DOHH2 (cell line): ENCODE results near the gene CAPG.

Source experiments
- H3F3A ChIP-seq: fragments of 200-600 bp; sonication (generic), shearing (Covaris generic); 2 replicates; pipeline ENCODE4 v1.6.0; 2016; ENCODE audit warnings: antibody characterized with exemption, mild to moderate bottlenecking; ENCODE audit not compliant: control insufficient read depth, insufficient read depth
- H3K27ac ChIP-seq: fragments of 200-600 bp; sonication (generic); 2 replicates; pipeline ENCODE4 v1.5.1; 2014; ENCODE audit warnings: low read depth, mild to moderate bottlenecking, low read length, moderate library complexity
- H3K27me3 ChIP-seq: fragments of 200-600 bp; sonication (generic); 2 replicates; pipeline ENCODE4 v1.6.1; 2014; ENCODE audit warnings: mild to moderate bottlenecking, low read length, mixed read lengths; ENCODE audit not compliant: control insufficient read depth
- H3K36me3 ChIP-seq: fragments of 200-600 bp; sonication (generic); 2 replicates; pipeline ENCODE4 v1.6.1; 2014; ENCODE audit warnings: mild to moderate bottlenecking, low read length, moderate library complexity, mixed read lengths; ENCODE audit not compliant: control insufficient read depth
- H3K4me1 ChIP-seq: fragments of 200-600 bp; sonication (generic); 2 replicates; pipeline ENCODE4 v1.6.1; 2014; ENCODE audit warnings: mild to moderate bottlenecking, low read length, mixed read lengths; ENCODE audit not compliant: control insufficient read depth
- H3K4me2 ChIP-seq: fragments of 200-600 bp; sonication (generic); 2 replicates; pipeline ENCODE4 v1.6.0; 2014; ENCODE audit warnings: mild to moderate bottlenecking, low read length, moderate library complexity
- H3K4me3 ChIP-seq: fragments of 200-600 bp; sonication (generic); 2 replicates; pipeline ENCODE4 v1.5.1; 2014; ENCODE audit warnings: mild to moderate bottlenecking, low read length, mixed read lengths
- H3K79me2 ChIP-seq: fragments of 200-600 bp; sonication (generic); 2 replicates; pipeline ENCODE4 v1.6.1; 2014; ENCODE audit warnings: mild to moderate bottlenecking, low read length, mixed read lengths; ENCODE audit not compliant: control insufficient read depth
- H3K9me2 ChIP-seq: fragments of 200-600 bp; sonication (generic); replicated peaks from 2 replicates; pipeline ENCODE4 v1.6.1; 2014; ENCODE audit warnings: mild to moderate bottlenecking, low read length, mixed read lengths; ENCODE audit not compliant: control insufficient read depth
- H3K9me3 ChIP-seq: fragments of 200-600 bp; sonication (generic); 2 replicates; pipeline ENCODE4 v1.6.1; 2014; ENCODE audit warnings: antibody characterized with exemption, low read length, mixed read lengths; ENCODE audit not compliant: control insufficient read depth, insufficient read depth
- H4K20me1 ChIP-seq: fragments of 200-600 bp; sonication (generic); 2 replicates; pipeline ENCODE4 v1.6.0; 2014; ENCODE audit warnings: low read depth, mild to moderate bottlenecking, antibody characterized with exemption, low read length, moderate library complexity; ENCODE audit not compliant: control insufficient read depth, insufficient read depth
- CTCF ChIP-seq: fragments of 200-600 bp; sonication (generic); IDR thresholded peaks from one replicate; pipeline ENCODE4 v1.5.1; 2014; ENCODE audit warnings: antibody characterized with exemption, mild to moderate bottlenecking, low read depth, low read length; ENCODE audit not compliant: poor library complexity, severe bottlenecking
- EZH2phosphoT487 ChIP-seq: fragments of 200-600 bp; sonication (generic); IDR thresholded peaks from 2 replicates; pipeline ENCODE4 v1.6.1; 2017; ENCODE audit warnings: borderline replicate concordance, mild to moderate bottlenecking, antibody characterized with exemption, low read length, moderate library complexity, mixed read lengths

Gene CAPG

GRCh38 chr2:85435220-85435958 is 25.2 kb upstream of the CAPG start:
- TF ChIP-seq CTCF (no peak), EZH2phosphoT487 (no peak)
- Histone ChIP-seq H3K79me2 (no peaks in the 10 kb centered on the region), H3K27ac (no peak overlapping the region), H3K4me2 (no peak overlapping the region), H3K27me3 (no peaks in the 10 kb centered on the region), H3K9me3 (no peaks in the 10 kb centered on the region), H3K36me3 (no peaks in the 10 kb centered on the region), H3K9me2 (no peaks in the 10 kb centered on the region), H3F3A (no peaks in the 10 kb centered on the region), H4K20me1 (no peaks in the 10 kb centered on the region), H3K4me1 (peaks cover 23% of the 10 kb centered on the region), H3K4me3 (no peak overlapping the region)

- Histone ChIP-seq H3K9me2 (no peaks in the 10 kb centered on the region), H3F3A (no peaks in the 10 kb centered on the region), H3K4me2 (no peak overlapping the region), H3K4me1 (peaks cover 23% of the 10 kb centered on the region), H4K20me1 (no peaks in the 10 kb centered on the region), H3K27ac (no peak overlapping the region), H3K27me3 (no peaks in the 10 kb centered on the region), H3K79me2 (no peaks in the 10 kb centered on the region), H3K36me3 (no peaks in the 10 kb centered on the region), H3K4me3 (no peak overlapping the region), H3K9me3 (no peaks in the 10 kb centered on the region)
- TF ChIP-seq CTCF (no peak), EZH2phosphoT487 (no peak)
Observed at GRCh38 chr2:85434696-85435095, 24.5 kb upstream of the CAPG start.

GRCh38 chr2:85433511-85434089 is 23.4 kb upstream of the CAPG start:
- Histone ChIP-seq H3K27me3 (no peaks in the 10 kb centered on the region), H3K79me2 (no peaks in the 10 kb centered on the region), H3F3A (no peaks in the 10 kb centered on the region), H3K4me1 (peaks cover 23% of the 10 kb centered on the region), H3K4me2 (no peak overlapping the region), H3K9me3 (no peaks in the 10 kb centered on the region), H3K4me3 (no peak overlapping the region), H3K36me3 (no peaks in the 10 kb centered on the region), H3K9me2 (no peaks in the 10 kb centered on the region), H3K27ac (no peak overlapping the region), H4K20me1 (no peaks in the 10 kb centered on the region)
- no peak for TF ChIP-seq EZH2phosphoT487
- TF ChIP-seq CTCF: no peak
